HepG2 (cell line): ENCODE results near the gene S1PR2. TPM values are rescaled to one million over a fixed set of nuclear protein-coding genes. Genes with fewer than 3 reads are reported as not detected.
A peak's percentile ranks its signal among the peaks of the same experiment; 100 is the strongest.

Source experiments
- CBFB ChIP-seq: sonication (generic); formaldehyde crosslinking; IDR thresholded peaks from 2 replicates; pipeline ENCODE4 v1.4.0; 2020; ENCODE audit warnings: missing genetic modification reagents
- CEBPG ChIP-seq: IDR thresholded peaks from 2 replicates; pipeline ENCODE4 v1.6.1; 2016
- KDM5B ChIP-seq: sonication (generic); formaldehyde crosslinking; IDR thresholded peaks from 2 replicates; pipeline ENCODE4 v1.4.0; 2020; ENCODE audit warnings: missing genetic modification reagents, mild to moderate bottlenecking, borderline replicate concordance
- NCOA2 ChIP-seq: sonication (generic); formaldehyde crosslinking; IDR thresholded peaks from 2 replicates; pipeline ENCODE4 v1.8.0; 2022; ENCODE audit warnings: inconsistent platforms
- PTBP1 ChIP-seq: fragments of 200-400 bp; formaldehyde crosslinking; IDR thresholded peaks from 2 replicates; pipeline ENCODE4 v1.6.1; 2018; ENCODE audit warnings: low read length, low read depth; ENCODE audit not compliant: poor library complexity, severe bottlenecking
- RELA ChIP-seq: sonication (generic); formaldehyde crosslinking; IDR thresholded peaks from 2 replicates; pipeline ENCODE4 v1.4.0; 2020; ENCODE audit warnings: missing genetic modification reagents
- STAT5B ChIP-seq: sonication (generic); formaldehyde crosslinking; IDR thresholded peaks from 2 replicates; pipeline ENCODE4 v1.4.0; 2020; ENCODE audit warnings: missing genetic modification reagents
- TP53 ChIP-seq: sonication (generic); formaldehyde crosslinking; conservative IDR thresholded peaks from 2 replicates; pipeline ENCODE4 v1.4.0; 2020; ENCODE audit warnings: missing genetic modification reagents
- TSC22D2 ChIP-seq: sonication (generic); formaldehyde crosslinking; IDR thresholded peaks from 2 replicates; pipeline ENCODE4 v1.5.1; 2020; ENCODE audit warnings: missing genetic modification reagents, mild to moderate bottlenecking, borderline replicate concordance
- ZBTB8A ChIP-seq: sonication (generic); formaldehyde crosslinking; IDR thresholded peaks from 2 replicates; pipeline ENCODE4 v1.4.0; 2020; ENCODE audit warnings: mild to moderate bottlenecking, low read depth, missing genetic modification reagents, borderline replicate concordance
- ZFYVE20 ChIP-seq: sonication (generic); formaldehyde crosslinking; IDR thresholded peaks from 2 replicates; pipeline ENCODE4 v1.8.0; 2023; ENCODE audit warnings: low read depth, mild to moderate bottlenecking, moderate library complexity, missing genetic modification reagents, borderline replicate concordance
- ZMYM4 ChIP-seq: sonication (generic); formaldehyde crosslinking; IDR thresholded peaks from 2 replicates; pipeline ENCODE4 v1.8.1; 2023; ENCODE audit warnings: mild to moderate bottlenecking, missing genetic modification reagents
- ZNF101 ChIP-seq: sonication (generic); formaldehyde crosslinking; IDR thresholded peaks from 2 replicates; pipeline ENCODE4 v1.4.0; 2020; ENCODE audit warnings: mild to moderate bottlenecking, low read depth, missing genetic modification reagents, borderline replicate concordance
- ZNF335 ChIP-seq: sonication (generic); formaldehyde crosslinking; IDR thresholded peaks from 2 replicates; pipeline ENCODE4 v1.4.0; 2020; ENCODE audit warnings: missing genetic modification reagents
- ZNF343 ChIP-seq: sonication (generic); formaldehyde crosslinking; IDR thresholded peaks from 2 replicates; pipeline ENCODE4 v1.4.0; 2020; ENCODE audit warnings: mild to moderate bottlenecking, missing genetic modification reagents
- ZNF713 ChIP-seq: sonication (generic); formaldehyde crosslinking; IDR thresholded peaks from 2 replicates; pipeline ENCODE4 v1.4.0; 2020; ENCODE audit warnings: mild to moderate bottlenecking, missing genetic modification reagents
- ZNF761 ChIP-seq: sonication (generic); formaldehyde crosslinking; conservative IDR thresholded peaks from 2 replicates; pipeline ENCODE4 v1.4.0; 2020; ENCODE audit warnings: mild to moderate bottlenecking, missing genetic modification reagents
- ZNF770 ChIP-seq: sonication (generic); formaldehyde crosslinking; IDR thresholded peaks from 2 replicates; pipeline ENCODE4 v1.5.0; 2020; ENCODE audit warnings: mild to moderate bottlenecking, missing genetic modification reagents
- polyA plus RNA-seq, 8 experiments: library from polyadenylated mRNA; depleted of rRNA in 3 of 8; stranded (reverse) in 7 of 8; unstranded in 1 of 8; fragments of >200 nt; fragmentation: Illumina TruSeq in 4 of 8; extraction: Trizol in 4 of 8; gene quantifications; 2 replicates each; pipeline versions ENCODE4 v1.2.1 to v1.2.3, GENCODE V29; 2011 to 2016; ENCODE audit warnings: low read depth in 4 of 8, missing spikeins in 1 of 8, mixed read lengths in 1 of 8; ENCODE audit not compliant: insufficient read depth in 1 of 8
- total RNA-seq, 5 experiments: library from RNA; depleted of rRNA; stranded (reverse); fragments of >200 nt; fragmentation: Illumina TruSeq; extraction: Trizol; gene quantifications; 2 replicates each; pipeline ENCODE4 v1.2.3, GENCODE V29; 2016; ENCODE audit warnings: low read depth in 1 of 5
- TF ChIP-seq, protein P1 (sequence below): sonication (generic); formaldehyde crosslinking; conservative IDR thresholded peaks from 2 replicates; pipeline ENCODE4 v1.8.0; 2022; ENCODE audit warnings: mild to moderate bottlenecking, moderate library complexity, missing genetic modification reagents
- TF ChIP-seq, protein P2 (sequence below): sonication (generic); formaldehyde crosslinking; IDR thresholded peaks from 2 replicates; pipeline ENCODE4 v1.4.0; 2020; ENCODE audit warnings: missing genetic modification reagents
- TF ChIP-seq, protein P3 (sequence below): sonication (generic); formaldehyde crosslinking; IDR thresholded peaks from 2 replicates; pipeline ENCODE4 v1.5.0; 2020; ENCODE audit warnings: missing genetic modification reagents

The S1PR2 gene
- total and polyA plus RNA-seq, 2 of the 13 experiments (the other 11 are each of a cell fraction or from before 2014, with no cell fraction given), result 0.91 to 1.3 TPM

GRCh38 chr19:10270616-10271394 is 39.7 kb upstream of the S1PR2 start, which contains the start of gene ICAM1 (continued):
- TF ChIP-seq ZFYVE20 (no peak), CBFB (CRISPR knock-in tag) (peak; percentile 84), ZNF770 (peak; percentile 88), ZNF335 (CRISPR knock-in tag) (peak; percentile 70; the same call in 1 of the 2 replicates), ZMYM4 (peak; percentile 60; the same call in 1 of the 2 replicates), RELA (CRISPR knock-in tag) (peak; percentile 99), ZBTB8A (CRISPR knock-in tag) (no peak), TP53 (CRISPR knock-in tag) (no peak), CEBPG (peak; percentile 43; the same call in 1 of the 2 replicates), ZNF101 (CRISPR knock-in tag) (no peak), KDM5B (peak; percentile 87), ZNF713 (CRISPR knock-in tag) (no peak), PTBP1 (no peak), TSC22D2 (CRISPR knock-in tag) (peak; percentile 74; the same call in 1 of the 2 replicates), STAT5B (CRISPR knock-in tag) (0 out of 2 replicates have a peak, but pooled peaks have one; percentile 16), ZNF343 (no peak), NCOA2 (CRISPR knock-in tag) (peak; percentile 93), ZNF761 (CRISPR knock-in tag) (no peak)
- TF ChIP-seq, protein P1, sequence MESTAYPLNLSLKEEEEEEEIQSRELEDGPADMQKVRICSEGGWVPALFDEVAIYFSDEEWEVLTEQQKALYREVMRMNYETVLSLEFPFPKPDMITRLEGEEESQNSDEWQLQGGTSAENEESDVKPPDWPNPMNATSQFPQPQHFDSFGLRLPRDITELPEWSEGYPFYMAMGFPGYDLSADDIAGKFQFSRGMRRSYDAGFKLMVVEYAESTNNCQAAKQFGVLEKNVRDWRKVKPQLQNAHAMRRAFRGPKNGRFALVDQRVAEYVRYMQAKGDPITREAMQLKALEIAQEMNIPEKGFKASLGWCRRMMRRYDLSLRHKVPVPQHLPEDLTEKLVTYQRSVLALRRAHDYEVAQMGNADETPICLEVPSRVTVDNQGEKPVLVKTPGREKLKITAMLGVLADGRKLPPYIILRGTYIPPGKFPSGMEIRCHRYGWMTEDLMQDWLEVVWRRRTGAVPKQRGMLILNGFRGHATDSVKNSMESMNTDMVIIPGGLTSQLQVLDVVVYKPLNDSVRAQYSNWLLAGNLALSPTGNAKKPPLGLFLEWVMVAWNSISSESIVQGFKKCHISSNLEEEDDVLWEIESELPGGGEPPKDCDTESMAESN (CRISPR knock-in tag), result peak; percentile 78
- TF ChIP-seq, protein P2, sequence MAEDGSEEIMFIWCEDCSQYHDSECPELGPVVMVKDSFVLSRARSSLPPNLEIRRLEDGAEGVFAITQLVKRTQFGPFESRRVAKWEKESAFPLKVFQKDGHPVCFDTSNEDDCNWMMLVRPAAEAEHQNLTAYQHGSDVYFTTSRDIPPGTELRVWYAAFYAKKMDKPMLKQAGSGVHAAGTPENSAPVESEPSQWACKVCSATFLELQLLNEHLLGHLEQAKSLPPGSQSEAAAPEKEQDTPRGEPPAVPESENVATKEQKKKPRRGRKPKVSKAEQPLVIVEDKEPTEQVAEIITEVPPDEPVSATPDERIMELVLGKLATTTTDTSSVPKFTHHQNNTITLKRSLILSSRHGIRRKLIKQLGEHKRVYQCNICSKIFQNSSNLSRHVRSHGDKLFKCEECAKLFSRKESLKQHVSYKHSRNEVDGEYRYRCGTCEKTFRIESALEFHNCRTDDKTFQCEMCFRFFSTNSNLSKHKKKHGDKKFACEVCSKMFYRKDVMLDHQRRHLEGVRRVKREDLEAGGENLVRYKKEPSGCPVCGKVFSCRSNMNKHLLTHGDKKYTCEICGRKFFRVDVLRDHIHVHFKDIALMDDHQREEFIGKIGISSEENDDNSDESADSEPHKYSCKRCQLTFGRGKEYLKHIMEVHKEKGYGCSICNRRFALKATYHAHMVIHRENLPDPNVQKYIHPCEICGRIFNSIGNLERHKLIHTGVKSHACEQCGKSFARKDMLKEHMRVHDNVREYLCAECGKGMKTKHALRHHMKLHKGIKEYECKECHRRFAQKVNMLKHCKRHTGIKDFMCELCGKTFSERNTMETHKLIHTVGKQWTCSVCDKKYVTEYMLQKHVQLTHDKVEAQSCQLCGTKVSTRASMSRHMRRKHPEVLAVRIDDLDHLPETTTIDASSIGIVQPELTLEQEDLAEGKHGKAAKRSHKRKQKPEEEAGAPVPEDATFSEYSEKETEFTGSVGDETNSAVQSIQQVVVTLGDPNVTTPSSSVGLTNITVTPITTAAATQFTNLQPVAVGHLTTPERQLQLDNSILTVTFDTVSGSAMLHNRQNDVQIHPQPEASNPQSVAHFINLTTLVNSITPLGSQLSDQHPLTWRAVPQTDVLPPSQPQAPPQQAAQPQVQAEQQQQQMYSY (CRISPR knock-in tag), result peak; percentile 67; the same call in 1 of the 2 replicates
- TF ChIP-seq, protein P3, sequence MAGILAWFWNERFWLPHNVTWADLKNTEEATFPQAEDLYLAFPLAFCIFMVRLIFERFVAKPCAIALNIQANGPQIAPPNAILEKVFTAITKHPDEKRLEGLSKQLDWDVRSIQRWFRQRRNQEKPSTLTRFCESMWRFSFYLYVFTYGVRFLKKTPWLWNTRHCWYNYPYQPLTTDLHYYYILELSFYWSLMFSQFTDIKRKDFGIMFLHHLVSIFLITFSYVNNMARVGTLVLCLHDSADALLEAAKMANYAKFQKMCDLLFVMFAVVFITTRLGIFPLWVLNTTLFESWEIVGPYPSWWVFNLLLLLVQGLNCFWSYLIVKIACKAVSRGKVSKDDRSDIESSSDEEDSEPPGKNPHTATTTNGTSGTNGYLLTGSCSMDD, result no peak
